ENCODE results near the gene FSD1L. TPM values are rescaled to one million over a fixed set of nuclear protein-coding genes. Genes with fewer than 3 reads are reported as not detected.

FSD1L gene
- total RNA-seq, 1 donor from 2014 or later, result 19.8 TPM

GRCh38 chr9:105416840-105417239, 31.0 kb upstream of the FSD1L start:
- no peaks in the 10 kb centered on the region for H3K36me3 Mint-ChIP-seq
- peaks cover 12% of the 10 kb centered on the region for H3K4me1 Mint-ChIP-seq
- no peak overlapping the region for H3K4me2 ChIP-seq
- no peaks in the 10 kb centered on the region for H3K79me2 ChIP-seq (ENCODE audit: low read depth)
- H2AFZ ChIP-seq (replicated peaks), result no peak overlapping the region
- no peak overlapping the region for H3K4me3 Mint-ChIP-seq
- H3K4me1 ChIP-seq, result peaks cover 7% of the 10 kb centered on the region
- DNase-seq (ENCODE audit: low spot score), result no peak
- peaks cover 2% of the 10 kb centered on the region for H3K27me3 Mint-ChIP-seq (ENCODE audit: insufficient read depth, low read depth)
- H3K36me3 ChIP-seq, result no peaks in the 10 kb centered on the region
- peak overlapping the region; percentile 16 for H3K27ac Mint-ChIP-seq
- H3K27ac ChIP-seq, result no peak overlapping the region
- H4K20me1 ChIP-seq (ENCODE audit: low read depth), result no peaks in the 10 kb centered on the region
- no peak overlapping the region for H3K4me3 ChIP-seq
- no peaks in the 10 kb centered on the region for H3K9me3 ChIP-seq (ENCODE audit: low read depth)
- H3K27me3 ChIP-seq, result no peaks in the 10 kb centered on the region
- no peak overlapping the region for H3K9ac ChIP-seq
- TF ChIP-seq EZH2phosphoT487 (IDR thresholded peaks at IDR 0.05), result no peak
- no peak for TF ChIP-seq CTCF (IDR thresholded peaks at IDR 0.05)
- no peak for TF ChIP-seq EZH2 (IDR thresholded peaks at IDR 0.05)
- peaks cover 9% of the 10 kb centered on the region for H3F3A ChIP-seq (ENCODE audit: low read depth)
- no peaks in the 10 kb centered on the region for H3K9me3 Mint-ChIP-seq

GRCh38 chr9:105418588-105419500, 29.0 kb upstream of the FSD1L start:
- Mint-ChIP-seq H3K4me3 (no peak overlapping the region), H3K36me3 (no peaks in the 10 kb centered on the region), H3K27me3 (ENCODE audit: insufficient read depth, low read depth) (peaks cover 2% of the 10 kb centered on the region), H3K27ac (no peak overlapping the region), H3K9me3 (no peaks in the 10 kb centered on the region), H3K4me1 (peaks cover 7% of the 10 kb centered on the region)
- no peaks in the 10 kb centered on the region for H3K4me1 ChIP-seq
- no peak overlapping the region for H3K27ac ChIP-seq
- H2AFZ ChIP-seq (replicated peaks), result no peak overlapping the region
- no peak overlapping the region for H3K4me2 ChIP-seq
- TF ChIP-seq EZH2 (IDR thresholded peaks at IDR 0.05) (no peak), EZH2phosphoT487 (IDR thresholded peaks at IDR 0.05) (no peak), CTCF (IDR thresholded peaks at IDR 0.05) (no peak)
- no peaks in the 10 kb centered on the region for H3K27me3 ChIP-seq
- DNase-seq (ENCODE audit: low spot score), result no peak
- no peaks in the 10 kb centered on the region for H3F3A ChIP-seq (ENCODE audit: low read depth)
- H3K9ac ChIP-seq, result no peak overlapping the region
- no peak overlapping the region for H3K4me3 ChIP-seq
- no peaks in the 10 kb centered on the region for H3K79me2 ChIP-seq (ENCODE audit: low read depth)
- H4K20me1 ChIP-seq (ENCODE audit: low read depth), result no peaks in the 10 kb centered on the region
- H3K36me3 ChIP-seq, result no peaks in the 10 kb centered on the region
- H3K9me3 ChIP-seq (ENCODE audit: low read depth), result no peaks in the 10 kb centered on the region

- Histone ChIP-seq H3K36me3 (no peaks in the 10 kb centered on the region), H3K4me3 (no peak overlapping the region), H3F3A (ENCODE audit: low read depth) (no peaks in the 10 kb centered on the region), H3K27me3 (no peaks in the 10 kb centered on the region), H3K4me2 (no peak overlapping the region), H3K4me1 (no peaks in the 10 kb centered on the region), H3K9ac (no peak overlapping the region), H3K9me3 (ENCODE audit: low read depth) (no peaks in the 10 kb centered on the region), H4K20me1 (ENCODE audit: low read depth) (no peaks in the 10 kb centered on the region), H3K79me2 (ENCODE audit: low read depth) (no peaks in the 10 kb centered on the region), H2AFZ (replicated peaks) (no peak overlapping the region), H3K27ac (no peak overlapping the region)
- H3K9me3 Mint-ChIP-seq, result no peaks in the 10 kb centered on the region
- no peak for DNase-seq (ENCODE audit: low spot score)
- TF ChIP-seq EZH2phosphoT487 (IDR thresholded peaks at IDR 0.05), result no peak
- no peak for TF ChIP-seq EZH2 (IDR thresholded peaks at IDR 0.05)
- no peak for TF ChIP-seq CTCF (IDR thresholded peaks at IDR 0.05)
- H3K27ac Mint-ChIP-seq, result no peak overlapping the region
- H3K27me3 Mint-ChIP-seq (ENCODE audit: insufficient read depth, low read depth), result peaks cover 2% of the 10 kb centered on the region
- H3K4me3 Mint-ChIP-seq, result no peak overlapping the region
- H3K4me1 Mint-ChIP-seq, result peaks cover 4% of the 10 kb centered on the region
- no peaks in the 10 kb centered on the region for H3K36me3 Mint-ChIP-seq
Observed at GRCh38 chr9:105419816-105420597, 27.8 kb upstream of the FSD1L start.

Measured in neural progenitor cell (in vitro differentiated cells).